GM21576 (cell line): ENCODE measurements around the gene TRAF3IP1.
"Not testable (repeated sequence)": the region's sequence is repeated elsewhere in the genome, so short reads cannot be mapped to it uniquely, and the experiment has no call there.

Source experiments
- ATAC-seq: cut with Tn5 transposase; IDR thresholded peaks from one replicate; pipeline ENCODE4 v1.9.1; 2021; ENCODE audit warnings: mild to moderate bottlenecking, moderate library complexity; ENCODE audit not compliant: unreplicated experiment

TRAF3IP1 gene, protein sequence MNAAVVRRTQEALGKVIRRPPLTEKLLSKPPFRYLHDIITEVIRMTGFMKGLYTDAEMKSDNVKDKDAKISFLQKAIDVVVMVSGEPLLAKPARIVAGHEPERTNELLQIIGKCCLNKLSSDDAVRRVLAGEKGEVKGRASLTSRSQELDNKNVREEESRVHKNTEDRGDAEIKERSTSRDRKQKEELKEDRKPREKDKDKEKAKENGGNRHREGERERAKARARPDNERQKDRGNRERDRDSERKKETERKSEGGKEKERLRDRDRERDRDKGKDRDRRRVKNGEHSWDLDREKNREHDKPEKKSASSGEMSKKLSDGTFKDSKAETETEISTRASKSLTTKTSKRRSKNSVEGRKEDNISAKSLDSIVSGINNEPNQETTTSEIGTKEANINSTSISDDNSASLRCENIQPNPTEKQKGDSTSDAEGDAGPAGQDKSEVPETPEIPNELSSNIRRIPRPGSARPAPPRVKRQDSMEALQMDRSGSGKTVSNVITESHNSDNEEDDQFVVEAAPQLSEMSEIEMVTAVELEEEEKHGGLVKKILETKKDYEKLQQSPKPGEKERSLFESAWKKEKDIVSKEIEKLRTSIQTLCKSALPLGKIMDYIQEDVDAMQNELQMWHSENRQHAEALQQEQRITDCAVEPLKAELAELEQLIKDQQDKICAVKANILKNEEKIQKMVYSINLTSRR

GRCh38 chr2:238320246-238320647 lies at the start of gene TRAF3IP1:
TRAF3IP1 (plus strand) TSS chr2:238320518; CDS start chr2:238320663, 145 bp downstream.
- peak; percentile 95 for ATAC-seq

- ATAC-seq = no peak
These were observed 49.7 kb upstream of the TRAF3IP1 start for GRCh38 chr2:238270606-238271005.

DNA sequence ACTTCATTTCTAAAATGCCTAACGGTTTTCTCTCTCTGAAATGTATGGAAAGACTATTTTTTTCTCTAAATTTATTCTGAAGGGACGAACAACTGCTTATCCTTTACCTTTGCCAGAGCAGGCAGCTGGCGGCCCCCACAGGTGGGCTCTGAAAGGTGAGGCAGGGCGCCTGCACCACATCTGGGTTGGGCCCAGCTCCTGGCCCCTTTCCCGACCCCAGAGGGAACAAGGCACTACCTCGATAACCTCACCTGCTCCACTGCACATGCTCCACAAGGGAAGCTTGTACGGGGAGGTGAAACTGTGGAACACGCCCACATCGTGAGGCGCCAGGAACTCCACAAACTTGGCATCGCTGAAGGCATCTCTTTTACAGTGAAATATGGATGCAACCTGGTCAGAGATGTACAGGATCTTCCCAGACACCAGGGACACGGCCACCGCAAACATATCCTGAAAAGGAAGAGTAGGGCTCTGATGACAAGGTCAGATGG lies 49.2 kb upstream of the TRAF3IP1 start:
- no peak for ATAC-seq

GRCh38 chr2:238271686-238272085 lies 48.6 kb upstream of the TRAF3IP1 start:
- ATAC-seq = not testable (repeated sequence)

DNA sequence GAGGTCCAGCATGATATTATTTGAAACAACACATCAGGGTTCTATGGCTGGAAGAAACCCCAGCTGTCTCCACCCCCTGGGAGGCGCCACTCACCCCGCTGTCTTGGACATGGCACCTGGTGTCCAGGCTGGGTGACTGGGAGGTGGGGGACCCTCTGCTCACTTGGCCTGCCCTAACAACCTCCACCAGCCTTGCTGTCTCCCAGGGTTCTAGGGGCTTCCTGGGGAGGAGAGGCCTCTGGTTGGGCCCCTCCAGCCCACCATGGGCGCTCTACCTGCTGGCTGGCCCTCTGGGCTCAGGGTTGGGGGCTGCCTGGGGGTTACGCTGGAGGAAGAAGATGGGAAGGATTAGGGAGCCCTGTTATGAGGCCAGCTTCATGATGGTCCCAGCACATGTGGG lies 48.2 kb upstream of the TRAF3IP1 start:
- ATAC-seq = no peak

GRCh38 chr2:238273433-238273832 lies 46.9 kb upstream of the TRAF3IP1 start:
- ATAC-seq = not testable (repeated sequence)

GRCh38 chr2:238274152-238274865 lies 46.0 kb upstream of the TRAF3IP1 start:
- no peak for ATAC-seq

DNA sequence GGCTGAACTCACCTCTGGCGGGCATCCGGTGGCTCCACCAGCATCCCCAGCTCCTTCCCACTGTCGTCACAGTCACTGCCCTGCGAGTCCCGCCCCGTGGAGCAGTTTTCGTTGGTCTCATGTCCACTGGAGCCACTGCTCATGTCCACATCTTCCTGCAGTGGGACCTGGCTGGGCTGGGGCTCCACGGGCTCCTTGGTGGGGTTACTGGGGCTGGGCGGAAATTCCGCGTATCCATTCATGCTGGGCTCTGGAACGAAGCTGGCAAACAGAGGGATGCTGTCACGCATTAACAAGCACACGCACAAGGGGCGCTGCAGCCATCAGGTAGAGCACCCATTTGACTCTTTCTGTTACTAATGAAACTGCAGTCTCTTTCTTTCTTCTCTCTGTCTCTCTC lies 42.6 kb upstream of the TRAF3IP1 start:
- no peak for ATAC-seq

- ATAC-seq = no peak
These were observed 41.5 kb upstream of the TRAF3IP1 start for GRCh38 chr2:238278626-238279323.

GRCh38 chr2:238279324-238279682 lies 41.0 kb upstream of the TRAF3IP1 start:
- no peak for ATAC-seq

DNA sequence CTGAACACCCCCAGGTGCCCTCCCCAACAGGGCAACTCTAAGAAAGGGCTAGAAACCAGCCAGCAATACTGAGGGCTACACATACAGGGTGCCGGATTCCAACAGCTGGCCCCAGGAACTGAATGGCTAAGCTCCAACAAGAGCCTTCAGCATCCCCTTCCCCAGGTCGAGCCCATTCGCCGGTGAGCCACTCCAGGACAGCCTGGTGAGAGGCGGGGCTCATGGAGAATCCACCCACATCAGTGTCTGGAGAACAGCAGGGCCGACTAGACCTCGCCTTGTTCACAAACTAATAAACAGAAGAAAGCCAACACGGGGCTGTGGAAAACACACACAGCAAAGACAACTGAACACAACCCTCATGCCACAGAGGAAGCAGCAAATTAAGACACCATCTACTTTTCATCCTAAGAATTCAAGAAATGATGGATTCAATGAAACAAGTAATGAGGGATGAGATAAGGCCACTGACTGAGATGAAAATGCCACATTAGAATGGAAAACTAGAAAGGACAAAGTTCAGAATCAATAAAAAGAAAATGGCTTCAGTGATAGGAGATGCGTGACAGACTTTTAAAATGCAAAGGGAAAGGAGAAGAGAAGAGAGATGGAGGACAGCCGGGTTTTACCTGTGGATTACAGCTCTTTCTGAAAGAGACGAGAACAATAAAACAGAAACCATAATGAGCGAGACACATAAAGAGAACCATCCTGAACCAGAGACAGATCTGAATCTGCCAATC lies 40.1 kb upstream of the TRAF3IP1 start:
- ATAC-seq = no peak

DNA sequence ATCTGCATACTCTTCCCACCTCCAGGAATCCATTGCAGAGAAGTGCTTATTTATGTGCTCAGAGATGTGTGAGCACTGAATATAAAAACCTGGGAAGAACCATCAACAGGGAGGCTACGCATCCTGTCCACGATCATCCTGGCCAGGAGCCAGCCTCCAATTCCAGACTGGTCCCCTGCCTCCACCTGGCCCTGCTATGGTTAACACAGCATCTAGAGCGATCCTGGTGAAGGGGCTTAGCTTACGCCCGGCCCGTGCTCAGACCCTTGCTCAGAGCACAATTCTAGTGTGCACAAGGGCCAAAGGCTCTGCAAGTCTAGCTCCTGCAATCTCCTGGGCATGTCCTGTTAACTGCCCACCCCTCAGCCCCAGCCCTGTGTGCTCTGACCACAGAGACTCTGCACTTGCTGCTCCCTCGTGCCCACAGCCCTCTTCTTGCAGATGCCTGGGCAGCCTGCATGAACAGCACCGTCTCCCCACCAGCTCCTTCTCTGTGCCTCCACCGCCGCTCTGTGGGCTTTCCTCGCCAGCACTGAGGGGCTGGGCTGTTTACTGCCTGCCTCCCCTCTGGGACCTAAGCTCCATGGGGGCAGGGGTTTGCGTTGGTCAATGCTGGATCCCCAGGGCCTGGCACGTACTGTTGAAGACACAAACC lies 38.4 kb upstream of the TRAF3IP1 start:
- ATAC-seq = no peak

DNA sequence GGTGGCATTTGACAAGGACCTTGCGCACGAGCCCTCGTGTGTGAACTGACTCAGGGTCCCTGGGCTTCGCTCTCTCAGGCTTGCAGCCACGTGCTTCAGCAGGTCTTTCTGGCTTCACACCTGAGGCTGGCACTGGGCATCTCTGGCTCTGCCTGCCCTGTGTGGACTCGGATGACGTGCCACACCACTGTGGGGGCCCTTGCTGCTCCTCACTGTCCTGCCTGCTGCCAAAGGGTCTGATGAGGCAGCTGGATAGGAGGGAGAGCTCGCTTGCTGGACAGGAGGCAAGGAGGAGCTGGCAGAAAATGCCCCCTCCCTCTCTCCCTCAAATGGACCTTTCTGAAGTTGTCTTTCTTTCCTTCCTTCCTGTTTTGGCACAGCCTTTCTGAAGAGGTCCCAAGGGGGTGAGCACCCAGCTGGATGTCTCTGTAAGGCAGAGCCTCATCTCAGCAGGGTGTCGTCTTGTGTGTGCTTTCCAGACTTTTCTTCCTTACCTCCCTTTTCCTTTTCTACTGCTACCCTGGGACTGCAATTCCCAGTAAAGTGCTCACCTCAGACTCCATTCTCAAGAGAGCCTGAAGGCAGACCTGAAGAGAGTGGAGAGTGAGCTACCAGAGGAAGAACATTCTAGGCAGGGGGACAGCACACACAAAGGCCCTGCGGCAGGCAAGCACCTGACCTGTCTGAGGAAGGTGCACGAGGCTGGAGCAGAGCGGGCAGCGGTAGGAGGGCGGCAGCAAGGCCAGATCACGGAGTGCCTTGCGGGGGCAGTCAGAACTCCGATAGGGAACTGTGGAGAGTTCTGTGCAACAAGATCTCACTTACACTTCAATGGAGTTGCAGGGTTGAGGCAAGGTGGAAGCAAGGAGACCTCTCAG lies 37.2 kb upstream of the TRAF3IP1 start:
- no peak for ATAC-seq

DNA sequence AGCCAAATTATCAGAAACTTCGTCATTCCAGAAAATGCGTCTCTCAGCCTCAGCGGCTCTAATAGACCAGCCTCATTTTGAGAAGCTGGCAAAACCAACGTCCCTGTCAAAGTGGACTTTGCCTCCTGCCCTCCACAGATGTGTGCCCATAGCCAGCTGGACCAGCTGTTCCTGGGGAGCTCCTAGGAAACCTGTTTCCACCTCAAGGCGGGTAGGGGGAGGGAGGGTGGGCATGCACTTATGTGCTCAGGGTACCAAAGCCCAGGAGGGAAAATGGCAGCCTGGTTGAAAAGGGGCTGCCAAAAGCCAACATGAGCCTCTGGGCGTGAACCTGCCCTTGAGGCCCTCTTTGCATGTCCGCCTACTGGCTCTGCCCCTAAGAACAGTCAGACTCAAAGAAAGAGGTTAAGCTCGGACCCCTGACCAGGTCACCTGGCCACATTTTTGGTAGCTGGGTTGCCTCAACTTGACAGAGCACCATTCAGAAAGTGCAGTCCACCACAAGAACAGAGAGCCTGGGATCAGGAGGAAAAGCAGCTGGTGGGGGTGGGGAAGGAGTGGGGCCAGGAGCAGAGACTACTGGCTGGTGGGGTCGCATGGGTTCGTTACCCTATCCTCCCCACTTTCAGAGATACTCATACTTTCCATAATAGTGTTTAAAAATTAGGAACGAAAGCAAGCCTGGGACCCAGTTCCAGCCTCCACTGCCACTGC lies 35.4 kb upstream of the TRAF3IP1 start:
- ATAC-seq = no peak

DNA sequence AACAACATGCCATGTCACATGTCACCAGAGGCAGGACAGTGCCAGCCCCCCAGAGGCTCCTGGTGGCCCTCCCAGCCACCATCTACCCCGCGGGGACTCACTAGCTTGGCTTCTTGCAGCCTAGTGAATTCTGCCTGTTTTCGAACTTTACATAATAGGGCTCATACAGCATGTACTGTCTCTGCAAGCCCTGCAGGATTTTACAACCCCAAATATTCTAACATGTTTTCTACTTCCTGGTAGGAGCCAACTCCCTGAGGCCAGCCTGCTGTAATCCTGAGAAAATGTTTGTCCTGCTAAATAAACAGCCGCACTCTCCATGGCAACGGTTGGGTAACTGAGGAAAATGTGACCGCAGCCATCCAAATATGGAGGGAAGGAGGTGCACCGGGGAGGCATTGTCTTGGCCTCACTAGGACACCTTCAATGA lies 34.6 kb upstream of the TRAF3IP1 start:
- no peak for ATAC-seq

GRCh38 chr2:238286095-238286494 lies 34.2 kb upstream of the TRAF3IP1 start:
- ATAC-seq = no peak

- ATAC-seq = no peak
These were observed 33.8 kb upstream of the TRAF3IP1 start for GRCh38 chr2:238286551-238286950.
